Measurements from ENCODE around the gene C2CD5. TPM values are rescaled to one million over a fixed set of nuclear protein-coding genes. Genes with fewer than 3 reads are reported as not detected.

Gene C2CD5
- total and polyA plus RNA-seq, 8 donors = 12.2 to 79.1 (median 31.9) TPM

- no peaks in the 10 kb centered on the region for H3K27me3 ChIP-seq
- H3K9me3 ChIP-seq = peaks cover 0 to 5% (median 0%) of the 10 kb centered on the region in 4 donors
- H3K4me1 ChIP-seq = peaks cover 0 to 46% (median 21%) of the 10 kb centered on the region in 4 donors
- WGBS, 5 donors = 88 to 100% (median 93%) methylated on average over 1 of the region's 1 CpG
- intact Hi-C loops (cut with DNase I; ENCODE audit: low total_unique reads) = no loop called here
- TF ChIP-seq EP300 (IDR thresholded peaks at IDR 0.05) (no peak), POLR2AphosphoS5 (IDR thresholded peaks at IDR 0.05) (no peak), POLR2A (IDR thresholded peaks at IDR 0.05) (no peak), CTCF (IDR thresholded peaks at IDR 0.05) (no peak)
- H3K27ac ChIP-seq = no peak overlapping the region
- H3K4me3 ChIP-seq = no peak overlapping the region
- H3K36me3 ChIP-seq = peaks cover 0 to 38% (median 38%) of the 10 kb centered on the region in 4 donors
- no peak for DNase-seq
Observed at GRCh38 chr12:22535038-22535437, 9.3 kb downstream of the C2CD5 start.

GRCh38 chr12:22533155-22533554 lies 11.2 kb downstream of the C2CD5 start:
- DNase-seq = no peak
- peaks cover 0 to 5% (median 0%) of the 10 kb centered on the region in 4 donors for H3K9me3 ChIP-seq
- WGBS, 5 donors = 75 to 92% (median 85%) methylated on average over 4 of the region's 4 CpGs
- H3K4me3 ChIP-seq = no peak overlapping the region
- H3K4me1 ChIP-seq = peaks cover 0 to 43% (median 15%) of the 10 kb centered on the region in 4 donors
- TF ChIP-seq POLR2A (IDR thresholded peaks at IDR 0.05) = no peak
- TF ChIP-seq EP300 (IDR thresholded peaks at IDR 0.05) = no peak
- no peak for TF ChIP-seq POLR2AphosphoS5 (IDR thresholded peaks at IDR 0.05)
- TF ChIP-seq CTCF (IDR thresholded peaks at IDR 0.05) = no peak
- H3K27me3 ChIP-seq = no peaks in the 10 kb centered on the region
- peaks cover 0 to 38% (median 36%) of the 10 kb centered on the region in 4 donors for H3K36me3 ChIP-seq
- intact Hi-C loops (cut with DNase I; ENCODE audit: low total_unique reads) = no loop called here
- peak overlapping the region in 1 of 5 donors; percentile 58 for H3K27ac ChIP-seq

DNA sequence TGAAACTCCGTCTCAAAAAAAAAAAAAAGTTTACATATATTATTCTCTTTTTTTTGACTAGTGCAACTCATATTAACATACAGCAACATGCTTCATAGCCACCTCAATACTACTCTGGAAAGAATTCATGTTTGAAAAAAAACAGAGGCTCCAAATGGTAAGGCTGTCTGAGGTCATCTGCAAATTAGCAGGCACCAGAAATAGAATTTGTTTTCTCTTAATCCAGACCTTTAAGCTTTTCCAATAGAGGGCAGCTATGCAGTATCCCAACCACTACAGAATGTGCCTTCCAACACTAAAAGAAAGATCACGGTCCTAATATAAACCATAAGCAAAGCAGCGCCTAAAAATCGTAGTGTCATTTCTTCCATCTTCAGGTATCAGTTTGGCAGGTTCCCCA lies 12.0 kb downstream of the C2CD5 start:
- peak overlapping the region in 2 of 5 donors; percentile 30 to 58 for H3K27ac ChIP-seq
- no peak for TF ChIP-seq CTCF (IDR thresholded peaks at IDR 0.05)
- TF ChIP-seq EP300 (IDR thresholded peaks at IDR 0.05) = no peak
- TF ChIP-seq POLR2A (IDR thresholded peaks at IDR 0.05) = no peak
- TF ChIP-seq POLR2AphosphoS5 (IDR thresholded peaks at IDR 0.05) = no peak
- no peaks in the 10 kb centered on the region for H3K27me3 ChIP-seq
- peaks cover 0 to 35% (median 11%) of the 10 kb centered on the region in 4 donors for H3K4me1 ChIP-seq
- peaks cover 0 to 43% (median 37%) of the 10 kb centered on the region in 4 donors for H3K36me3 ChIP-seq
- no peak for DNase-seq
- 79 to 90% (median 83%) methylated on average over 4 of the region's 4 CpGs for WGBS, 5 donors
- no peak overlapping the region for H3K4me3 ChIP-seq
- intact Hi-C loops (cut with DNase I; ENCODE audit: low total_unique reads) = no loop called here
- H3K9me3 ChIP-seq = peaks cover 0 to 5% (median 0%) of the 10 kb centered on the region in 4 donors

GRCh38 chr12:22531205-22531604 lies 13.1 kb downstream of the C2CD5 start:
- no peak for TF ChIP-seq EP300 (IDR thresholded peaks at IDR 0.05)
- TF ChIP-seq POLR2A (IDR thresholded peaks at IDR 0.05) = no peak
- TF ChIP-seq POLR2AphosphoS5 (IDR thresholded peaks at IDR 0.05) = no peak
- no peak for TF ChIP-seq CTCF (IDR thresholded peaks at IDR 0.05)
- intact Hi-C loops (cut with DNase I; ENCODE audit: low total_unique reads) = no loop called here
- Histone ChIP-seq H3K27ac (peak overlapping the region in 1 of 5 donors; percentile 58), H3K4me1 (peaks cover 0 to 24% (median 5%) of the 10 kb centered on the region in 4 donors), H3K27me3 (no peaks in the 10 kb centered on the region), H3K9me3 (peaks cover 0 to 5% (median 0%) of the 10 kb centered on the region in 4 donors), H3K36me3 (peaks cover 0 to 54% (median 41%) of the 10 kb centered on the region in 4 donors), H3K4me3 (no peak overlapping the region)
- DNase-seq = no peak
- 95 to 99% (median 97%) methylated on average over 2 of the region's 2 CpGs for WGBS, 5 donors

Data from stomach (tissue), 9 donors.